Mucosa of gallbladder (tissue), 1 donor: ENCODE results near the gene RIT1. TPM values are rescaled to one million over a fixed set of nuclear protein-coding genes. Genes with fewer than 3 reads are reported as not detected.
A peak's percentile ranks its signal among the peaks of the same experiment; 100 is the strongest.

Experiments
- DNase-seq: peaks from one replicate; pipeline ENCODE4 v3.0.0-alpha.2; 2020; ENCODE audit warnings: low spot score
- total RNA-seq: library from RNA; stranded (reverse); gene quantifications from one replicate; pipeline ENCODE4 v1.2.1, GENCODE V29; 2021
- donor health status: DM: no; HTN: no; CAD: no.

RIT1 gene
- total RNA-seq, 1 donor from 2014 or later: 38.9 TPM

- DNase-seq: peak; percentile 92
Measured at GRCh38 chr1:155856975-155857930, 53.9 kb downstream of the RIT1 start, which contains the start of gene GON4L. GON4L (minus strand) TSS chr1:155857214; CDS start chr1:155853780, 3,434 bp downstream.

DNA sequence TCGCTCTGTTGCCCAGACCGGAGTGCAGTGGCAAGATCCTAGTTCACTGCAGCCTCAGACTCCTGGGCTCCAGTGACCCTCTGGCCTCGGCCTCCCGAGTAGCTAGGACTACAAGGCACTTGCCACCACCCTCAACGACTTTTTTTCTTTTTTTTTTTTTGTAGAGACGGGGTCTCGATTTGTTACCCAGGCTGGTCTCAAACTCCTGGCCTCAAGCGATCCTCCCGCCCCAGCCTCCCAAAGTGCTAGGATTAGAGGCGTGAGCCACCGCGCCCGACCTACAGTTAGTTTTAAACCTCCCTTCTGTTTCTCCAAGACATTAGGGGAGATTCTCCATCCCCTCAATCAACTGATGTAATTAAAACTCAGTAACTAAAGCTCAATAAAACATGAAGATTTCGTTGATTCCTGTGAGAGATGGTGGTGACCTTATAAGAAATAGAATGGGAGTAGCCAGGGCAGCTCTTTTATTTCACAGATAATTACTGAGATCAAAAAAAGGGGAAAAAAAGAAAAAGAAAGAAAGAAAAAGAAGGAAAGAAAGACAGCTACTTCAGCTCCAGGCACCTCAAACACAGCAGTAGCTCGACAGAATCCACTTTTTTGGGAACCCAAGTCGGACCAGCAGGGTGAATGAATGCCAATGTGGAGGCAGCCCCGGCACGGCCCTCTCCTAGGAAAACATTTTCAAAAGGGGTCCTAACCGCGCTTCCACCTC is 54.7 kb downstream of the RIT1 start:
- DNase-seq: no peak

- no peak for DNase-seq
Measured at GRCh38 chr1:155850345-155850744, 60.8 kb downstream of the RIT1 start.

- no peak for DNase-seq
Measured at GRCh38 chr1:155847823-155848529, 63.2 kb downstream of the RIT1 start.

Other genes with a start within 250 kb of the RIT1 start
- 54.9 TPM for gene YY1AP1, start 222.6 kb downstream of the RIT1 start, total RNA-seq
- 81.5 TPM for gene DAP3, start 222.3 kb downstream of the RIT1 start, total RNA-seq
- 44.5 TPM for gene GON4L, start 54.1 kb downstream of the RIT1 start, total RNA-seq
- 23.4 TPM for gene SYT11, start 51.8 kb downstream of the RIT1 start, total RNA-seq
- 44.5 TPM for gene KHDC4, start 23.1 kb upstream of the RIT1 start, total RNA-seq
- gene RXFP4, start 30.3 kb upstream of the RIT1 start, total RNA-seq: not detected
- gene ARHGEF2, start 67.2 kb upstream of the RIT1 start, total RNA-seq: 142 TPM
- gene SSR2, start 109.6 kb upstream of the RIT1 start, total RNA-seq: 217 TPM
- gene UBQLN4, start 142.4 kb upstream of the RIT1 start, total RNA-seq: 34.1 TPM
- gene LAMTOR2, start 143.4 kb upstream of the RIT1 start, total RNA-seq: 77.0 TPM
- gene RAB25, start 149.8 kb upstream of the RIT1 start, total RNA-seq: 103 TPM
- gene MEX3A, start 171.1 kb upstream of the RIT1 start, total RNA-seq: 1.4 TPM
- 293 TPM for gene LMNA, start 203.4 kb upstream of the RIT1 start, total RNA-seq
- gene SEMA4A, start 242.2 kb upstream of the RIT1 start, total RNA-seq: 24.4 TPM